Chondrocyte (in vitro differentiated cells): ENCODE data around the gene THRB. TPM values are rescaled to one million over a fixed set of nuclear protein-coding genes. Genes with fewer than 3 reads are reported as not detected.

Source experiments
- DNase-seq: peaks from one replicate; pipeline ENCODE4 v3.0.0; 2021; ENCODE audit warnings: mixed read lengths, low spot score
- H3K27ac Mint-ChIP-seq: one replicate; pipeline ENCODE4 v1.8.0; 2021; ENCODE audit warnings: mild to moderate bottlenecking, moderate library complexity, mixed read lengths; ENCODE audit not compliant: unreplicated experiment
- H3K27me3 Mint-ChIP-seq: 2 replicates; pipeline ENCODE4 v1.8.0; 2021; ENCODE audit warnings: low read depth, mixed read lengths
- H3K36me3 Mint-ChIP-seq: 2 replicates; pipeline ENCODE4 v1.8.0; 2021; ENCODE audit warnings: low read depth, mixed read lengths
- H3K4me1 Mint-ChIP-seq: 2 replicates; pipeline ENCODE4 v1.8.0; 2021; ENCODE audit warnings: low read depth, mild to moderate bottlenecking, mixed read lengths
- H3K4me3 Mint-ChIP-seq: one replicate; pipeline ENCODE4 v1.8.0; 2021; ENCODE audit warnings: mild to moderate bottlenecking, moderate library complexity, mixed read lengths; ENCODE audit not compliant: unreplicated experiment
- H3K9me3 Mint-ChIP-seq: 2 replicates; pipeline ENCODE4 v1.8.0; 2021; ENCODE audit warnings: low read depth, mixed read lengths
- CTCF ChIP-seq: fragments of 200-600 bp; sonication (generic); IDR thresholded peaks from 2 replicates; pipeline ENCODE4 v1.5.0; 2021; ENCODE audit warnings: antibody characterized with exemption, mild to moderate bottlenecking, moderate library complexity
- total RNA-seq: library from RNA; stranded (reverse); gene quantifications from 3 replicates; pipeline ENCODE4 v1.2.1, GENCODE V29; 2021

THRB gene
- total RNA-seq, 1 donor from 2014 or later: 3.8 TPM

GRCh38 chr3:24199300-24199699, 295.4 kb downstream of the THRB start:
- Mint-ChIP-seq H3K36me3 (peaks cover 2% of the 10 kb centered on the region), H3K9me3 (peaks cover 2% of the 10 kb centered on the region), H3K4me3 (no peak overlapping the region), H3K27ac (no peak overlapping the region), H3K27me3 (no peaks in the 10 kb centered on the region), H3K4me1 (peaks cover 4% of the 10 kb centered on the region)
- DNase-seq: no peak
- TF ChIP-seq CTCF: no peak

DNA sequence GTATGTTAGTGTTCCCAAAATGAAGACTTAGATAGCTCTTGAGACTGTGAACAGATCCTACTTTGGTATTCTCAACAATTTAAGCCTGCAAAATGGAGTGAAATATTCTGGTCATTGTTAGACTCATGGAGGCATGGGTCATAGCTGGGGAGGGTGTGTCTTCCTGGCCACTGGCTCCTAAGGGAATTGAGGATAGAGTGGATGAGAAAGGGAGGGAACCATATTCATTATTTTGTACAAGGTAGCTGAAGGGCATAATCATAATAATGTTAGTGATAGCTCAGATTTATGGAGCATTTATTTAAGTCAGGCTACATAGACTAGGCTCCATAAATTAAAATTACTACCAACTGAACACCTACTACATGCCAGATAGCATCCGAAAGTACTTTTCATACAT, 295.9 kb downstream of the THRB start:
- H3K4me3 Mint-ChIP-seq: no peak overlapping the region
- no peaks in the 10 kb centered on the region for H3K36me3 Mint-ChIP-seq
- H3K27ac Mint-ChIP-seq: no peak overlapping the region
- DNase-seq: no peak
- no peak for TF ChIP-seq CTCF
- H3K4me1 Mint-ChIP-seq: peaks cover 4% of the 10 kb centered on the region
- no peaks in the 10 kb centered on the region for H3K9me3 Mint-ChIP-seq
- no peaks in the 10 kb centered on the region for H3K27me3 Mint-ChIP-seq

GRCh38 chr3:24197809-24198208, 296.8 kb downstream of the THRB start:
- Mint-ChIP-seq H3K27ac (no peak overlapping the region), H3K4me3 (no peak overlapping the region), H3K4me1 (peaks cover 4% of the 10 kb centered on the region), H3K27me3 (no peaks in the 10 kb centered on the region), H3K9me3 (no peaks in the 10 kb centered on the region), H3K36me3 (no peaks in the 10 kb centered on the region)
- no peak for DNase-seq
- TF ChIP-seq CTCF: no peak

GRCh38 chr3:24196526-24196925, 298.1 kb downstream of the THRB start:
- Mint-ChIP-seq H3K9me3 (no peaks in the 10 kb centered on the region), H3K27me3 (no peaks in the 10 kb centered on the region), H3K4me3 (no peak overlapping the region), H3K27ac (no peak overlapping the region), H3K36me3 (no peaks in the 10 kb centered on the region), H3K4me1 (peaks cover 4% of the 10 kb centered on the region)
- DNase-seq: no peak
- TF ChIP-seq CTCF: no peak

GRCh38 chr3:24195504-24196230, 299.0 kb downstream of the THRB start:
- Mint-ChIP-seq H3K4me3 (no peak overlapping the region), H3K27ac (no peak overlapping the region), H3K9me3 (no peaks in the 10 kb centered on the region), H3K27me3 (no peaks in the 10 kb centered on the region), H3K4me1 (peaks cover 4% of the 10 kb centered on the region), H3K36me3 (no peaks in the 10 kb centered on the region)
- TF ChIP-seq CTCF: no peak
- no peak for DNase-seq
